Measurements from ENCODE around the gene PSMG4. TPM values are rescaled to one million over a fixed set of nuclear protein-coding genes. Genes with fewer than 3 reads are reported as not detected.

The PSMG4 gene
- total RNA-seq, 2 donors from 2014 or later: 21.8 to 29.1 TPM

Other genes with a start within 250 kb of the PSMG4 start
- 10 to 100 TPM; 21.9 to 23.6 TPM for gene RIPK1, start 190.5 kb upstream of the PSMG4 start, total RNA-seq
- gene BPHL, start 140.2 kb upstream of the PSMG4 start, total RNA-seq: 10 to 100 TPM; 12.5 to 14.8 TPM
- 1 to 10 TPM; 2.3 to 2.8 TPM for gene TUBB2A, start 101.4 kb upstream of the PSMG4 start, total RNA-seq
- gene TUBB2B, start 31.3 kb upstream of the PSMG4 start, total RNA-seq: under 1 TPM in 1 of 2 donors, not detected in 1; 0.35 TPM
- gene SLC22A23, start 198.1 kb downstream of the PSMG4 start, total RNA-seq: 1 to 10 TPM; 1.5 to 2.0 TPM

All from activated T-cell treated with anti-CD3 and anti-CD28 coated beads, Interleukin-2, amount 50 U/mL, for 72 hours (primary cell).